ENCODE data around the gene ALOX15B. TPM values are rescaled to one million over a fixed set of nuclear protein-coding genes. Genes with fewer than 3 reads are reported as not detected.
"Not testable (repeated sequence)": the region's sequence is repeated elsewhere in the genome, so short reads cannot be mapped to it uniquely, and the experiment has no call there.

ALOX15B gene
- total RNA-seq, 4 donors from 2014 or later = 0.15 to 1.0 (median 0.69) TPM

- no peaks in the 10 kb centered on the region for H3K36me3 ChIP-seq
- ATAC-seq (no peak), DNase-seq (no peak)
- no peaks in the 10 kb centered on the region for H3K9me3 ChIP-seq
- TF ChIP-seq POLR2A (IDR thresholded peaks at IDR 0.05) = no peak
- TF ChIP-seq CTCF (IDR thresholded peaks at IDR 0.05 in 4 of 5, conservative IDR thresholded peaks at IDR 0.05 in 1 of 5) = no peak
- H3K4me1 ChIP-seq = peaks cover 4 to 29% of the 10 kb centered on the region in 2 donors
- intact Hi-C loops (cut with DNase I; ENCODE audit: low total_unique reads) (no loop called here), in situ Hi-C loops (cut with MboI; ENCODE audit: low sequenced_read_pairs in 4 of 4) (loop anchor here in 3 of 4 donors (25.0 kb wide), 2 partner anchors 212 to 237 kb away; partner anchors contain the start of genes ARHGEF15 (in 2 of the 3), RANGRF (in 1 of the 3) and SLC25A35 (in 1 of the 3))
- peaks cover 73 to 81% (median 74%) of the 10 kb centered on the region in 3 donors for H3K27me3 ChIP-seq
- no peak overlapping the region for H3K27ac ChIP-seq
- no peak overlapping the region for H3K4me3 ChIP-seq
Measured at GRCh38 chr17:8075081-8075480, 36.2 kb downstream of the ALOX15B start.

- ATAC-seq = no peak
- in situ Hi-C loops (cut with MboI; ENCODE audit: low sequenced_read_pairs in 4 of 4) (loop anchor here in 3 of 4 donors (25.0 kb wide), 2 partner anchors 212 to 237 kb away; partner anchors contain the start of genes ARHGEF15 (in 2 of the 3), RANGRF (in 1 of the 3) and SLC25A35 (in 1 of the 3)), intact Hi-C loops (cut with DNase I; ENCODE audit: low total_unique reads) (no loop called here)
Measured at GRCh38 chr17:8075574-8076342, 36.9 kb downstream of the ALOX15B start.

GRCh38 chr17:8076502-8077266, 37.8 kb downstream of the ALOX15B start:
- H3K27ac ChIP-seq = no peak overlapping the region
- ATAC-seq (no peak), DNase-seq (no peak)
- H3K4me3 ChIP-seq = no peak overlapping the region
- H3K9me3 ChIP-seq = no peaks in the 10 kb centered on the region
- in situ Hi-C loops (cut with MboI; ENCODE audit: low sequenced_read_pairs in 4 of 4) = loop anchor here in 3 of 4 donors (25.0 kb wide), 2 partner anchors 211 to 236 kb away; partner anchors contain the start of genes ARHGEF15 (in 2 of the 3), RANGRF (in 1 of the 3) and SLC25A35 (in 1 of the 3)
- H3K27me3 ChIP-seq = peaks cover 71 to 84% (median 77%) of the 10 kb centered on the region in 3 donors
- no peaks in the 10 kb centered on the region for H3K36me3 ChIP-seq
- TF ChIP-seq CTCF (IDR thresholded peaks at IDR 0.05 in 4 of 5, conservative IDR thresholded peaks at IDR 0.05 in 1 of 5) (no peak), POLR2A (IDR thresholded peaks at IDR 0.05) (no peak)
- intact Hi-C loops (cut with DNase I; ENCODE audit: low total_unique reads) = no loop called here
- peaks cover 4 to 31% of the 10 kb centered on the region in 2 donors for H3K4me1 ChIP-seq

More at GRCh38 chr17:8075574-8076342, 36.9 kb downstream of the ALOX15B start:
- TF ChIP-seq POLR2A (IDR thresholded peaks at IDR 0.05) = no peak
- TF ChIP-seq CTCF (IDR thresholded peaks at IDR 0.05 in 4 of 5, conservative IDR thresholded peaks at IDR 0.05 in 1 of 5) = no peak
- DNase-seq = no peak
- no peaks in the 10 kb centered on the region for H3K9me3 ChIP-seq
- H3K4me1 ChIP-seq = peaks cover 4 to 31% of the 10 kb centered on the region in 2 donors
- H3K27ac ChIP-seq = no peak overlapping the region
- H3K36me3 ChIP-seq = no peaks in the 10 kb centered on the region
- H3K4me3 ChIP-seq = no peak overlapping the region
- H3K27me3 ChIP-seq = peaks cover 73 to 85% (median 77%) of the 10 kb centered on the region in 3 donors

GRCh38 chr17:8077939-8078338, 39.1 kb downstream of the ALOX15B start:
- not testable (repeated sequence) for DNase-seq, H3K36me3 ChIP-seq, ATAC-seq, H3K9me3 ChIP-seq, H3K4me3 ChIP-seq, H3K27ac ChIP-seq
- intact Hi-C loops (cut with DNase I; ENCODE audit: low total_unique reads) = loop anchor here (2.0 kb wide), 1 partner anchor 17 kb away; no protein-coding TSS in a partner anchor
- peaks cover 4 to 22% of the 10 kb centered on the region in 2 donors for H3K4me1 ChIP-seq
- peaks cover 58 to 73% (median 72%) of the 10 kb centered on the region in 3 donors for H3K27me3 ChIP-seq
- in situ Hi-C loops (cut with MboI; ENCODE audit: low sequenced_read_pairs in 4 of 4) = loop anchor here in 3 of 4 donors (25.0 kb wide), 2 partner anchors 209 to 234 kb away; partner anchors contain the start of genes ARHGEF15 (in 2 of the 3), RANGRF (in 1 of the 3) and SLC25A35 (in 1 of the 3)

Measured in gastrocnemius medialis (tissue), 4 donors.